ENCODE data around the gene TBC1D16. TPM values are rescaled to one million over a fixed set of nuclear protein-coding genes. Genes with fewer than 3 reads are reported as not detected.
"Not testable (repeated sequence)": the region's sequence is repeated elsewhere in the genome, so short reads cannot be mapped to it uniquely, and the experiment has no call there.

The TBC1D16 gene
- total RNA-seq, 2 donors from 2014 or later, result 15.8 to 32.8 TPM

DNA sequence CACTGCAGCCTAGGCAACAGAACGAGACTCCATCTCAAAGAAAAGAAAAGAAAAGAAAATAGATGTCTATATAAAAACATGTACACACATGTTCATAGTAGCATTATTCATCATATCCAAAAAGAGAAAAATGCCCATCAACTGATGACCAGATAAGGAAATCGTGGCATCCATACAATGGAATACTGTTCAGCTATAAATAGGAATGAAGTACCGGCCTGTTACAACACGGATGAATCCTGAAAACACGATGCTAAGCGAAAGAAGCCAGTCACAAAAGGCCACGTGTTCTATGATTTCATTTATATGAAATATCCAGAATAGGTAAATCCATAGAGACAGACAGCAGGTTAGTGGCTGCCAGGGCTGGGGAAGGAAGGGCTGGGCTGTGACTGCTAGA, 65.8 kb downstream of the TBC1D16 start:
- Mint-ChIP-seq H3K27ac (no peak overlapping the region), H3K4me3 (no peak overlapping the region), H3K4me1 (ENCODE audit: low read depth) (no peaks in the 10 kb centered on the region), H3K36me3 (ENCODE audit: insufficient read depth in 2 of 2) (no peaks in the 10 kb centered on the region), H3K27me3 (ENCODE audit: low read depth) (no peaks in the 10 kb centered on the region), H3K9me3 (no peaks in the 10 kb centered on the region)
- DNase-seq (no peak), ATAC-seq (replicated peaks in 1 of 2) (no peak)

DNA sequence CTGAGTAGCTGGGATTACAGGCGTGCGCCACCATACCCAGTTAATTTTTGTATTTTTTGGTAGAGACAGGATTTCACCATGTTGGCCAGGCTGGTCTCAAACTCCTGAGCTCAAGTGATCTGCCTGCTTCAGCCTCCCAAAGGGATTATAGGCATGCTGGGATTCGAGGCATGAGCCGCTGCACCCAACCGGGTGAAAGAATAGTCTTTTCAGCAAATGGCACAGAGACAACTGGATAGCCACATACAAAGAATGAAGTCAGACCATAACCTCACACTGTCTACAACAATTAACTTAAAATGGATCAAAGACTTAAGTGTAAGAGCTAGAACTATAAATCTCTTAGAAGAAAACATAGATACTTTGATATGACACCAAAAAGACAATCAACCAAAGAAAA, 67.6 kb downstream of the TBC1D16 start:
- no peak overlapping the region for H3K4me3 Mint-ChIP-seq
- H3K9me3 Mint-ChIP-seq, result no peaks in the 10 kb centered on the region
- DNase-seq (no peak), ATAC-seq (replicated peaks in 1 of 2) (no peak)
- no peaks in the 10 kb centered on the region for H3K27me3 Mint-ChIP-seq (ENCODE audit: low read depth)
- no peaks in the 10 kb centered on the region for H3K36me3 Mint-ChIP-seq (ENCODE audit: insufficient read depth in 2 of 2)
- no peaks in the 10 kb centered on the region for H3K4me1 Mint-ChIP-seq (ENCODE audit: low read depth)
- no peak overlapping the region for H3K27ac Mint-ChIP-seq

DNA sequence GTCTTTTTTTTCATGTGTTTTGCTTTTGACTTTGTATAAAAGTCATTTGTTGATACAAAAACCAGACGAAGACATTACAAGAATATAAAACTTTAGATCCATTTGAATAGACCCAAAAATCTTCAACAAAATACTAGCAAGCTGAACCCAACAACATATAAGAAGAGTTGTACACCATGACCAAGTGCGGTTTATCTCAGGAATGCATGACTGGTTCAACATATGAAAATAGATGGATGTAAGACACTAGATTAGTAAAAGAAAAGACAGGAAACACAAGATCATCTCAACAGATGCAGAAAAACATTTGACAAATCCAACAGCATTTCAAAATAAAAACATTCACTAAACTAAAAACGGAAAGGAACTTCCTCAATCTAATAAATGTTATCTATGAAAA, 69.0 kb downstream of the TBC1D16 start:
- no peaks in the 10 kb centered on the region for H3K4me1 Mint-ChIP-seq (ENCODE audit: low read depth)
- no peak for ATAC-seq (replicated peaks in 1 of 2)
- H3K27me3 Mint-ChIP-seq (ENCODE audit: low read depth), result no peaks in the 10 kb centered on the region
- no peaks in the 10 kb centered on the region for H3K9me3 Mint-ChIP-seq
- DNase-seq, result no peak
- H3K27ac Mint-ChIP-seq, result no peak overlapping the region
- no peaks in the 10 kb centered on the region for H3K36me3 Mint-ChIP-seq (ENCODE audit: insufficient read depth in 2 of 2)
- H3K4me3 Mint-ChIP-seq, result no peak overlapping the region

DNA sequence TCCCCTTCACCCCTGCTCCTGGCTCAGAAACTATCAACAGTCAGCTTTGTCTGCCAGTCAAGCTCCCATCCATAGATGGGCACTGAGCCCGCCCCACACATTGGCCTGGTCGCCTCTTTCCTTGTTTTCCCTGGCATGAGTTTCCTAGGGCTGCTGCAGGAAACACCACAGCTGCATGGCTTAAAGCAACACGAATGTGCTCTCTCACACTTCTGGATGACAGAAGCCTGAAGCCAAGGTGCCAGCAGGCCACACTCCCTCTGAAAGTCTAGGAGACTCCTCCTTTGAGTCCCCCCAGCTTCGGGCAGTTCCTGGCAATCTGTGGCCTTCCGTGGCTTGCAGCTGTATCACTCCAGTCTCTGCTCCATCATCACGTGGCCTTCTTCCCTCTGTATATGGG, 69.9 kb downstream of the TBC1D16 start:
- DNase-seq (no peak), ATAC-seq (replicated peaks in 1 of 2) (no peak)
- Mint-ChIP-seq H3K36me3 (ENCODE audit: insufficient read depth in 2 of 2) (no peaks in the 10 kb centered on the region), H3K9me3 (no peaks in the 10 kb centered on the region), H3K27ac (no peak overlapping the region), H3K4me1 (ENCODE audit: low read depth) (no peaks in the 10 kb centered on the region), H3K4me3 (no peak overlapping the region), H3K27me3 (ENCODE audit: low read depth) (no peaks in the 10 kb centered on the region)

DNA sequence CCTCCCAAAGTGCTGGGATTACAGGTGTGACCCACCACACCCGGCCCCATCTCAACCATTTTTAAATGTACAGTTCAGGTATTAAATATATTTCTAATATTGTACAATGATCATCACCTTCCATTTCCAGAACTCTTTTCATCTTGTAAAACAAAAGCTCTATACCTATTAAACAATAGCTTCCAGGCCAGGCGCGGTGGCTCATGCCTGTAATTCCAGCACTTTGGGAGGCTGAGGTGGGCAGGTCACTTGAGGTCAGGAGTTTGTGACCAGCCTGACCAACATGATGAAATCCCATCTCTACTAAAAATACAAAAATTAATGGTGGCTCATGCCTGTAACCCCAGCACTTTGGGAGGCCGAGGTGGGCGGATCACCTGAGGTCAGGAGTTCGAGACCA, 73.2 kb downstream of the TBC1D16 start:
- not testable (repeated sequence) for H3K27me3 Mint-ChIP-seq (ENCODE audit: low read depth); H3K27ac Mint-ChIP-seq; H3K9me3 Mint-ChIP-seq; H3K4me3 Mint-ChIP-seq; DNase-seq; H3K4me1 Mint-ChIP-seq (ENCODE audit: low read depth); H3K36me3 Mint-ChIP-seq (ENCODE audit: insufficient read depth in 2 of 2); ATAC-seq (replicated peaks in 1 of 2)

DNA sequence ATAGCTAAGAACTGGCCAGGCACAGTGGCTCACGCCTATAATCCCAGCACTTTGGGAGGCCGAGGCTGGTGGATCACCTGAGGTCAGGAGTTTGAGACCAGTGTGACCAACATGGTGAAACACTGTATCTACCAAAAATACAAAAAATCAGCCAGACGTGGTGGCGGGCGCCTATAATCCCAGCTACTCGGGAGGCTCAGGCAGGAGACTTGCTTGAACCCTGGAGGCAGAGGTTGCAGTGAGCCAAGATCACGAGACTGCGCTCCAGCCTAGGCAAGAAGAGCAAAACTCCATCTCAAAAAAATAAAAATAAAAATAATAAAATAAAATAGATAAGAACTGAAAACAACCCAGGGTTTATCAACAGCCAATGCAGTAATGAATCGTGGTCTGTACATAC, 74.1 kb downstream of the TBC1D16 start:
- not testable (repeated sequence) for H3K27me3 Mint-ChIP-seq (ENCODE audit: low read depth); H3K4me3 Mint-ChIP-seq; H3K9me3 Mint-ChIP-seq; H3K36me3 Mint-ChIP-seq (ENCODE audit: insufficient read depth in 2 of 2); H3K27ac Mint-ChIP-seq; ATAC-seq (replicated peaks in 1 of 2); DNase-seq; H3K4me1 Mint-ChIP-seq (ENCODE audit: low read depth)

DNA sequence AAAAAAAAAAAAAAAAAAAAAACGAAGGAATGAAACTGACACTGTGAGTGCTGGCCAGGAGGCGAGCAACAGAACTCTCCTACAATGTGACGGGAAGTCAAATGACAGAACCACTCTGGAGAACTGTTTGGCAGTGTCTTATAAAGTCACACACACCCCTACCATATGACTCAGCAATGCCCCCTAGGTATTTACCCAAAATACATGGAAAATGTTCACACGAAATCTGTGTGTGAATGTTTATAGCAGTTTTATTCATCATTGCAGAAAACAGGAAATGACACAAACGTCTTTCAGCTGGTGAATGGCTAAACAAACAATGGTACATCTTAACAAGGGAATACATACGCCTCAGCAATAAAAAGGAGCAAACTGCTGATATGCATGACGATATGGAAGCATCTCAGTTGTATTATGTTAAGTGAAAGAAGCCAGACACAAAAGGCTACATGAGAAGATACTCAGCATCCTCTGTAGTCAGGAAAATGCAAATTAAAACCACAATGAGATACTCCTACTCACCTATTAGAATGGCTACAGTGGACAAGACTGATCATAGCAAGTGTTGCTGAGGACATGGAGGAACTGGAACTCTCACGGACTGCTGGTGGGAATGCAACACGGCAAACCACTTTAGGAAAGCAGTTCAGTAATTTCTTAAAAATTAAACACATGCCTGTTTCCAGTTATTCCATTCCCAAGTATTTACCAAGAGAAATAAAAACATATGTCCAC, 74.7 kb downstream of the TBC1D16 start:
- Mint-ChIP-seq H3K27me3 (ENCODE audit: low read depth) (no peaks in the 10 kb centered on the region), H3K36me3 (ENCODE audit: insufficient read depth in 2 of 2) (no peaks in the 10 kb centered on the region), H3K9me3 (no peaks in the 10 kb centered on the region), H3K4me3 (no peak overlapping the region), H3K4me1 (ENCODE audit: low read depth) (no peaks in the 10 kb centered on the region), H3K27ac (no peak overlapping the region)
- DNase-seq (no peak), ATAC-seq (replicated peaks in 1 of 2) (peak in 1 of 2 donors; percentile 23)

DNA sequence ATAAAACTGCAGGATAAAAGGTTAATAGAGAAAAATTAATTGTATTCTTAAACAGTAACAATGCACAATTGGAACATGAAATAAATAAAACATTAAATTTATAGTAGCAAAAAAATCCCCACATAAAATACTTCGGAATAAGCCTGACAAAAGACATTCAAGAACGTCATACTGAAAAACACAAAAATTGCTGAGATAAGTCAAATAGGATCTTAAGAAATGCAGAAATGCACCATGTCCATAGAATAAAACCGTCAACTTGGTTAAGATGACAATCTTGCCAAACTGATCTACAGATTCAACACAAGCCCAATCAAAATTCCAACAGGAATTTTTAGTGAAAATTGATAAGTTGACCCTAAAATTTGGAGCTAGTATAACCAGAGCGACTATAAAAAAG, 76.6 kb downstream of the TBC1D16 start:
- no peaks in the 10 kb centered on the region for H3K36me3 Mint-ChIP-seq (ENCODE audit: insufficient read depth in 2 of 2)
- H3K4me1 Mint-ChIP-seq (ENCODE audit: low read depth), result no peaks in the 10 kb centered on the region
- no peak overlapping the region for H3K4me3 Mint-ChIP-seq
- ATAC-seq (replicated peaks in 1 of 2) (no peak), DNase-seq (no peak)
- H3K27ac Mint-ChIP-seq, result no peak overlapping the region
- H3K27me3 Mint-ChIP-seq (ENCODE audit: low read depth), result no peaks in the 10 kb centered on the region
- H3K9me3 Mint-ChIP-seq, result no peaks in the 10 kb centered on the region

DNA sequence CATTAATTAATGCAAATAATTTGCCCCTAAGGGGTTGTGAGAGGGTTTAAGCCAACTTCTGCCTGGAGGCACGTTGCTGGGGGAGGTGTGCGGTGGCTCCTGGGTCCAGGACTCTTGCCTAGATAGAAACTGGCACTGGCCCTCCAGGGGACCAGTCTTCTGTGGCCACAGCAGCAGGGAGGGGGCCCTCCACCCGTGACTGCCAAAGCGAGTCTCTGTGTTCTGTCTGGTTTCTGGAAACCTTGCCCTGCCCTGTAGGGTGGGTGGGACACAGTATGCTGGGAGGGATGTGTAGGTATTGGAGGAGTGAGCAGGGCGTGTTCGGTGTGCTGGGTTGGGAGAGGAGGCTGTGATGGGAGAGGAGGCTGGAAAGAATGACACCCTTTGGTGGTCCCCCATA, 78.8 kb downstream of the TBC1D16 start:
- H3K27me3 Mint-ChIP-seq (ENCODE audit: low read depth), result no peaks in the 10 kb centered on the region
- no peaks in the 10 kb centered on the region for H3K36me3 Mint-ChIP-seq (ENCODE audit: insufficient read depth in 2 of 2)
- no peak overlapping the region for H3K27ac Mint-ChIP-seq
- H3K4me3 Mint-ChIP-seq, result no peak overlapping the region
- DNase-seq (no peak), ATAC-seq (replicated peaks in 1 of 2) (no peak)
- H3K9me3 Mint-ChIP-seq, result no peaks in the 10 kb centered on the region
- H3K4me1 Mint-ChIP-seq (ENCODE audit: low read depth), result no peaks in the 10 kb centered on the region

DNA sequence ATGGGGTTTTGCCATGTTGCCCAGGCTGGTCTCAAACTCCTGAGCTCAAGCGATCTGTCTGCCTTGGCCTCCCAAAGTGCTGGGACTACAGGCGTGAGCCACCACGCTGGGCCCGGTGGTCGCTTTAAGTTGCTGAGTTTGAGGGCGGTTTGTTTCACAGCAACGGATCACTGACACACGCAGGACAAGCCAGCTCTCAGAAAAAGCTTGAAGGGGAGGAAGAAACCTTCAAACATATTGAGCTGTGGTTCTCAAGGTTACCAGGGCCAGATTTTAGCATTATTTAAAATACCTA, 79.3 kb downstream of the TBC1D16 start:
- H3K27ac Mint-ChIP-seq; H3K4me1 Mint-ChIP-seq (ENCODE audit: low read depth); H3K4me3 Mint-ChIP-seq; H3K27me3 Mint-ChIP-seq (ENCODE audit: low read depth); DNase-seq; H3K36me3 Mint-ChIP-seq (ENCODE audit: insufficient read depth in 2 of 2); H3K9me3 Mint-ChIP-seq; ATAC-seq (replicated peaks in 1 of 2): not testable (repeated sequence)

DNA sequence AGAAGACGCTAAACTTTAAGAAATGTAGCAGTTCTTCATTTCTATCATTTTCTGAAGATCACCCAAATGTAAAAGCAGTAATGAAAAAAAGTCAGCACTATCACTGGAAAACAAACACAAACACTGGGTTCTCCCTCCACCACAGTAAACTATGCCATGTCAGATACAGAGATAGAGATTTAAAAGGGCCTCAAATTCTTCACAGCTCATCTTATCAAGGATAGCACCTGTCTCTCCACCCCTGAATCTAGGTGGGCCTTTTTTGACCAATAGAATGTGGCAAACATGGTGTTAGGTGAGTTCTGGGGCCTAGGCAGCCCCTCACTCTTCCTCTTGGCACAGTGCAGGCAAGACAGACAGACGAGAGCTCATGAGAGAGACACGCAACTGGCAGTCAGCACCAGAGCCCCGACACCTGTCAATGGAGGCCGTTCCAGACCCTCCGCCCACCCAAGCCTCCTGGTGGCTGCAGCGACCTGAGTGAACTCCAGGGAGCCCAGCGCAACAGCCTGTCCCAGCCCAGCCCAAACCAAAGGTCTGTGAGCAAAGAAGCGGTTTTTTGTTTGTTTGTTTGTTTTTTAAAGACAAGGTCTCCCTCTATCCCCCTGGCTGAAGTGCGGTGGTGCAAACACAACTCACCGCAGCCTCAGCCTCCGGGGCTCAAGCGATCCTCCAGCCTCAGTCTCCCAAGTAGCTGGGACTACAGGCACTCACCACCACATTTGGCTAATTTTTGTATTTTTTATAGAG, 79.8 kb downstream of the TBC1D16 start:
- no peak for ATAC-seq (replicated peaks in 1 of 2)

DNA sequence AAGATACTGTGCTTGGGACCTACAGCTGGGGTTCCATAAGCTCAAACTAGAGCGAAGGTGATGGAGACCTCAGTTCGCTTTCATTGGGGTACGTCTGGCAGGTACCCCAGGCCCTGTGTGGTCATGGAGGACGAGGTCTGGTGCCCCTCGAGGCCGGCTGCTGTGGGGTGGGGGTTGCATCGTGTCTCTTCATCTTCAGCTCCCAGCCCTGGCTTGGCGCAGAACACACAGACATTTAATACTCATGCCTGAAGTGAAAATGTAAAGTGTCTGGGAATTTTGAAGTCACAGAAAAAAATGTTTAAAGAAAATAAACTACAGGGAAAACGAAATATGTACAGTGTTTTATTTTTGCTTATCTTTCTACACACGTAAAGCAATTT, 80.5 kb downstream of the TBC1D16 start:
- H3K27me3 Mint-ChIP-seq (ENCODE audit: low read depth), result no peaks in the 10 kb centered on the region
- H3K9me3 Mint-ChIP-seq, result no peaks in the 10 kb centered on the region
- H3K4me1 Mint-ChIP-seq (ENCODE audit: low read depth), result no peaks in the 10 kb centered on the region
- H3K27ac Mint-ChIP-seq, result no peak overlapping the region
- no peak overlapping the region for H3K4me3 Mint-ChIP-seq
- H3K36me3 Mint-ChIP-seq (ENCODE audit: insufficient read depth in 2 of 2), result no peaks in the 10 kb centered on the region
- ATAC-seq (replicated peaks in 1 of 2) (no peak), DNase-seq (no peak)

More for the DNA sequence above, 79.8 kb downstream of the TBC1D16 start:
- H3K36me3 Mint-ChIP-seq (ENCODE audit: insufficient read depth in 2 of 2), result no peaks in the 10 kb centered on the region
- H3K9me3 Mint-ChIP-seq, result no peaks in the 10 kb centered on the region
- H3K4me1 Mint-ChIP-seq (ENCODE audit: low read depth), result no peaks in the 10 kb centered on the region
- DNase-seq, result no peak
- no peaks in the 10 kb centered on the region for H3K27me3 Mint-ChIP-seq (ENCODE audit: low read depth)
- H3K27ac Mint-ChIP-seq, result no peak overlapping the region
- H3K4me3 Mint-ChIP-seq, result no peak overlapping the region

DNA sequence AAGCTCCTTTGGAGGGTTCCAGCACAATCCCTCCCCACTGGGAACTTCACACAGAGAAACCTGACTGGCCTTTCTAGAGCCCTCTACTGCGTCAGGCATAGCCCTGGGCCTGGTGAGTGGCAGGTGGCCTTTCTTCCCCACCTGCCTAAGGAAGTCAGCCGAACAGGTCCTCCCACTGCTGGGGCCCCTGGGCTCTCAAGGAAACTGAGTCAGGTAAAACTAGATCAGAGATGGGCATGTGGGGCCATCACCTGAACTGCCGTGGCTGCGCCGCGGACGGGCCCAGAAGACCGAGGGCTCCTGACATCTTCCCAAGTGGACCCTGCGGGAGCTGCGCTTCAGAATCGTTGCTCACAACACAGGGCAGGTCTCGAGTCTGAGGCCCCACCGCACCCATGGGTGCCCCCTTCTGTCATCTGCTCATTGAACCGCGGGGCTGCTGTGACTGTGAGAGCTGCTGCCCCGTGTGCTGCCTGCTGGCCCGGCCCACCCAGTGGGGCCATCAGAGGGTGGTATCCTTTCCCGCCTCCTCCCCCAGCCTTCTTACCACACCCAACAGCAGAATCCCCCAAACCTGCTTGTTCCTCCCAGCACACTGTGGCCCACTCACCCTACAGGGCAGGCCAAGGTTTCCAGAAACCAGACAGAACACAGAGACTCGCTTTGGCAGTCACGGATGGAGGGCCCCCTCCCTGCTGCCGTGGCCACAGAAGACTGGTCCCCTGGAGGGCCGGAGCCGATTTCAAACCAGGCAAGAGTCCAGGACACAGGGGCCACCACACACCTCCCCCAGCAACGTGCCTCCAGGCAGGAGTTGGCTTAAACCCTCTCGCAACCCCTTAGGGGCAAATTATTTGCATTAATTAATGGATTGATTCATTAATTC, 81.1 kb downstream of the TBC1D16 start:
- no peak overlapping the region for H3K4me3 Mint-ChIP-seq
- H3K9me3 Mint-ChIP-seq, result no peaks in the 10 kb centered on the region
- no peak overlapping the region for H3K27ac Mint-ChIP-seq
- no peak for DNase-seq
- H3K4me1 Mint-ChIP-seq (ENCODE audit: low read depth), result no peaks in the 10 kb centered on the region
- no peak for ATAC-seq (replicated peaks in 1 of 2)
- H3K36me3 Mint-ChIP-seq (ENCODE audit: insufficient read depth in 2 of 2), result no peaks in the 10 kb centered on the region
- H3K27me3 Mint-ChIP-seq (ENCODE audit: low read depth), result no peaks in the 10 kb centered on the region

Data from activated T-cell treated with anti-CD3 and anti-CD28 coated beads, Interleukin-2, amount 50 U/mL, for 72 hours (primary cell).